HEK293 (cell line): ENCODE data around the gene ARMS2.
A peak's percentile ranks its signal among the peaks of the same experiment; 100 is the strongest.

ENCODE experiments used
- CTCF ChIA-PET: fragments of 350-600 bp; formaldehyde crosslinking; extraction: SDS; loops from one replicate; lab custom pipeline; 2021; ENCODE audit warnings: antibody characterized with exemption; lab: Yijun Ruan, JAX
- POLR2A ChIA-PET: fragments of 300-600 bp; formaldehyde crosslinking; extraction: SDS; loops from one replicate; lab custom pipeline; 2020; ENCODE audit warnings: antibody characterized with exemption, inconsistent platforms; lab: Yijun Ruan, JAX
- H3K27ac ChIP-seq: fragments of 200-500 bp; sonication (Bioruptor generic); 2 replicates; pipeline ENCODE4 v1.5.1; 2014; ENCODE audit warnings: low read depth, low read length, control low read depth, inconsistent platforms; ENCODE audit errors: extremely low read depth
- H3K36me3 ChIP-seq, 2 experiments: fragments of 200-500 bp in 1 of 2; sonication (Bioruptor generic) in 1 of 2; 1 replicate in 1 of 2; 2 replicates in 1 of 2; pipeline ENCODE4 v1.5.1; 2014 to 2017; ENCODE audit warnings: inconsistent platforms in 2 of 2, low read length in 2 of 2; ENCODE audit not compliant: control insufficient read depth in 2 of 2, insufficient read depth in 1 of 2
- H3K4me1 ChIP-seq: fragments of 200-500 bp; sonication (Bioruptor generic); 2 replicates; pipeline ENCODE4 v1.5.1; 2014; ENCODE audit warnings: mild to moderate bottlenecking, low read length, inconsistent platforms; ENCODE audit not compliant: control insufficient read depth, insufficient read depth
- H3K4me3 ChIP-seq: 2 replicates; pipeline ENCODE4 v1.5.1; 2011; ENCODE audit warnings: low read depth, mild to moderate bottlenecking, control low read depth, low read length, moderate library complexity
- H3K9me3 ChIP-seq: fragments of 200-500 bp; sonication (Bioruptor generic); 2 replicates; pipeline ENCODE4 v1.5.1; 2014; ENCODE audit warnings: low read depth, low read length, inconsistent platforms; ENCODE audit not compliant: control insufficient read depth, insufficient read depth
- GLI4 ChIP-seq: fragments of 450-650 bp; formaldehyde crosslinking; IDR thresholded peaks from 2 replicates; pipeline ENCODE4 v1.5.1; 2016; ENCODE audit warnings: missing biosample characterization, missing genetic modification characterization
- KLF8 ChIP-seq: fragments of 450-650 bp; formaldehyde crosslinking; IDR thresholded peaks from 2 replicates; pipeline ENCODE4 v1.5.1; 2016; ENCODE audit warnings: missing biosample characterization, missing genetic modification characterization
- KLF9 ChIP-seq: fragments of 450-650 bp; formaldehyde crosslinking; IDR thresholded peaks from 2 replicates; pipeline ENCODE4 v1.5.1; 2016; ENCODE audit warnings: missing biosample characterization, missing genetic modification characterization, low read depth
- PRDM1 ChIP-seq: fragments of 450-650 bp; formaldehyde crosslinking; IDR thresholded peaks from 2 replicates; pipeline ENCODE4; 2016; ENCODE audit warnings: missing biosample characterization, missing genetic modification characterization
- SCRT1 ChIP-seq: fragments of 450-650 bp; formaldehyde crosslinking; IDR thresholded peaks from 2 replicates; pipeline ENCODE4 v1.5.1; 2016; ENCODE audit warnings: missing biosample characterization, missing genetic modification characterization, borderline replicate concordance
- SP7 ChIP-seq: fragments of 450-650 bp; formaldehyde crosslinking; IDR thresholded peaks from 2 replicates; pipeline ENCODE4 v1.5.1; 2016; ENCODE audit warnings: missing biosample characterization, missing genetic modification characterization
- ZFP41 ChIP-seq: fragments of 450-650 bp; formaldehyde crosslinking; IDR thresholded peaks from 2 replicates; pipeline ENCODE4 v1.5.1; 2016; ENCODE audit warnings: missing biosample characterization, missing genetic modification characterization, borderline replicate concordance
- ZNF140 ChIP-seq: fragments of 450-650 bp; formaldehyde crosslinking; IDR thresholded peaks from 2 replicates; pipeline ENCODE4 v1.5.1; 2016; ENCODE audit warnings: missing biosample characterization, missing genetic modification characterization
- ZNF157 ChIP-seq: fragments of 450-650 bp; formaldehyde crosslinking; IDR thresholded peaks from 2 replicates; pipeline ENCODE4 v1.5.1; 2016; ENCODE audit warnings: missing biosample characterization, missing genetic modification characterization
- ZNF169 ChIP-seq: fragments of 450-650 bp; formaldehyde crosslinking; IDR thresholded peaks from 2 replicates; pipeline ENCODE4 v1.5.1; 2016; ENCODE audit warnings: missing biosample characterization, missing genetic modification characterization
- ZNF184 ChIP-seq: fragments of 450-650 bp; IDR thresholded peaks from 2 replicates; pipeline ENCODE4 v1.5.1; 2018; ENCODE audit warnings: missing biosample characterization, mild to moderate bottlenecking, missing genetic modification characterization
- ZNF302 ChIP-seq: fragments of 450-650 bp; formaldehyde crosslinking; IDR thresholded peaks from 2 replicates; pipeline ENCODE4 v1.5.1; 2016; ENCODE audit warnings: missing biosample characterization, missing genetic modification characterization, low read depth
- ZNF311 ChIP-seq: fragments of 450-650 bp; formaldehyde crosslinking; IDR thresholded peaks from 2 replicates; pipeline ENCODE4 v1.5.1; 2017; ENCODE audit warnings: missing biosample characterization, missing genetic modification characterization, borderline replicate concordance
- ZNF335 ChIP-seq: fragments of 450-650 bp; formaldehyde crosslinking; conservative IDR thresholded peaks from 2 replicates; pipeline ENCODE4 v1.5.1; 2016; ENCODE audit warnings: missing biosample characterization, missing genetic modification characterization
- ZNF341 ChIP-seq: fragments of 450-650 bp; formaldehyde crosslinking; IDR thresholded peaks from 2 replicates; pipeline ENCODE4; 2016; ENCODE audit warnings: low read depth, missing biosample characterization, missing genetic modification characterization
- ZNF354C ChIP-seq: fragments of 450-650 bp; formaldehyde crosslinking; IDR thresholded peaks from 2 replicates; pipeline ENCODE4 v1.5.1; 2016; ENCODE audit warnings: missing biosample characterization, missing genetic modification characterization, low read depth, borderline replicate concordance
- ZNF473 ChIP-seq: fragments of 450-650 bp; formaldehyde crosslinking; IDR thresholded peaks from 2 replicates; pipeline ENCODE4 v1.5.1; 2017; ENCODE audit warnings: missing biosample characterization, missing genetic modification characterization
- ZNF48 ChIP-seq: fragments of 450-650 bp; formaldehyde crosslinking; IDR thresholded peaks from 2 replicates; pipeline ENCODE4 v1.5.1; 2016; ENCODE audit warnings: missing biosample characterization, missing genetic modification characterization
- ZNF501 ChIP-seq: fragments of 450-650 bp; formaldehyde crosslinking; IDR thresholded peaks from 2 replicates; pipeline ENCODE4 v1.5.1; 2016; ENCODE audit warnings: missing biosample characterization, missing genetic modification characterization
- ZNF521 ChIP-seq: fragments of 450-650 bp; formaldehyde crosslinking; IDR thresholded peaks from 2 replicates; pipeline ENCODE4 v1.5.1; 2017; ENCODE audit warnings: missing biosample characterization, mild to moderate bottlenecking, missing genetic modification characterization
- ZNF529 ChIP-seq: fragments of 450-650 bp; formaldehyde crosslinking; IDR thresholded peaks from 2 replicates; pipeline ENCODE4 v1.5.1; 2017; ENCODE audit warnings: missing genetic modification characterization, missing biosample characterization; ENCODE audit not compliant: insufficient replicate concordance
- ZNF530 ChIP-seq: fragments of 450-650 bp; formaldehyde crosslinking; IDR thresholded peaks from 2 replicates; pipeline ENCODE4 v1.5.1; 2016; ENCODE audit warnings: low read depth, missing biosample characterization, missing genetic modification characterization
- ZNF555 ChIP-seq: fragments of 450-650 bp; formaldehyde crosslinking; conservative IDR thresholded peaks from 2 replicates; pipeline ENCODE4 v1.5.1; 2017; ENCODE audit warnings: missing biosample characterization, mild to moderate bottlenecking, missing genetic modification characterization, inconsistent platforms
- ZNF585B ChIP-seq: fragments of 450-650 bp; formaldehyde crosslinking; IDR thresholded peaks from 2 replicates; pipeline ENCODE4 v1.5.1; 2016; ENCODE audit warnings: missing biosample characterization, missing genetic modification characterization
- ZNF610 ChIP-seq: fragments of 450-650 bp; formaldehyde crosslinking; IDR thresholded peaks from 2 replicates; pipeline ENCODE4 v1.5.1; 2016; ENCODE audit warnings: missing biosample characterization, missing genetic modification characterization, borderline replicate concordance
- ZNF626 ChIP-seq: fragments of 450-650 bp; sonication (Bioruptor Pico); formaldehyde crosslinking; IDR thresholded peaks from 2 replicates; pipeline ENCODE4 v1.5.1; 2018; ENCODE audit warnings: missing biosample characterization, missing genetic modification characterization, inconsistent platforms
- ZNF658 ChIP-seq: fragments of 450-650 bp; formaldehyde crosslinking; IDR thresholded peaks from 2 replicates; pipeline ENCODE4; 2016; ENCODE audit warnings: missing biosample characterization, missing genetic modification characterization
- ZNF777 ChIP-seq: fragments of 450-650 bp; formaldehyde crosslinking; IDR thresholded peaks from 2 replicates; pipeline ENCODE4 v1.5.1; 2017; ENCODE audit warnings: missing biosample characterization, missing genetic modification characterization, borderline replicate concordance
- ZNF792 ChIP-seq: fragments of 450-650 bp; formaldehyde crosslinking; IDR thresholded peaks from 2 replicates; pipeline ENCODE4 v1.5.1; 2016; ENCODE audit warnings: missing biosample characterization, missing genetic modification characterization
- ZNF837 ChIP-seq: fragments of 450-650 bp; formaldehyde crosslinking; IDR thresholded peaks from 2 replicates; pipeline ENCODE4 v1.5.1; 2016; ENCODE audit warnings: missing biosample characterization, missing genetic modification characterization
- TF ChIP-seq, protein P1 (sequence below): IDR thresholded peaks from 2 replicates; pipeline ENCODE4 v1.6.1; 2011; ENCODE audit warnings: mild to moderate bottlenecking, low read depth, low read length, borderline replicate concordance
- TF ChIP-seq, protein P2 (sequence below): fragments of 450-650 bp; formaldehyde crosslinking; IDR thresholded peaks from 2 replicates; pipeline ENCODE4 v1.5.1; 2017; ENCODE audit warnings: missing biosample characterization, mild to moderate bottlenecking, missing genetic modification characterization, moderate library complexity
- TF ChIP-seq, protein P3 (sequence below): fragments of 450-650 bp; formaldehyde crosslinking; IDR thresholded peaks from 2 replicates; pipeline ENCODE4 v1.5.1; 2016; ENCODE audit warnings: missing biosample characterization, missing genetic modification characterization
- TF ChIP-seq, protein P4 (sequence below): fragments of 450-650 bp; formaldehyde crosslinking; IDR thresholded peaks from 2 replicates; pipeline ENCODE4 v1.5.1; 2016; ENCODE audit warnings: missing biosample characterization, missing genetic modification characterization

The ARMS2 gene

DNA sequence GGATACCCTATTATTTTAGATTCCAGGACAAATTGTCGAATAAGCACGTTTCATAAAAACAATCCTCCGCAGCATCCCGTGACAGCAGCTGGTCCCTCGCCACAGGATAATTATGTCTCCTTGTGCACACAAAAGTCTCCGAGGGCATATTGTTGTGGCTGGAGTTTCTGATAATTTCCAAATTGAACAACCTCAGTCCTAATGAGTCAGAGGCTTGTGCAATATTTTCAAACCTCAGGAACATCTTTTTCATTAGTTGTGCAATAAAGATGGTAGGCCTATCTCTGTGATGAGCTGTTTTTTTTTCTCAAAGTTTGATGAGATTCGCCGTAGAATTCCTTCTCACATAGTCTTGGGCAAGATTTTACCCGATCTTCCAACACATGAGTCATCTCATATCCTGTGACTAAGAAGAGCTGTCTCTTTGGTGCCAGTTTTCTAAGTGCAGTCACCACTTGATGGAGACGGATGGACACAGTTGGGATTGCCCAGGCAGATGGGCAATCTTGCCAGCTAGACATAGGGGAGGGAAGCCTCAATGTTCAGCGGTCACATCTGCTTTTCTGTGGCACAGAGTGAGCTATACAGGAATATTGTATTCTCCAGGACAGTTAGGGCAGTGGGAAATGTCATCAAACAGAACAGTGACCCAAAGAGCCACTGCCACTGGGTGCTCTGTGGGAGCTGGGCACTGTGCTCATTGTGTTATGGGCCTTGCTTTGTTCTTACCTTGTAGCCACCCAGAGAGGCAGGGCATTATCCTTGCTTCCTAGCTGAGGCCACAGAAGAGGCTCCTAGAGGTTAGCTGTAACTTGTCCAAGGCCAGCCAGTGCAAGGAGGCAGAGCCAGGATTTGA lies 14.7 kb downstream of the ARMS2 start:
- H3K4me3 ChIP-seq: no peak overlapping the region
- POLR2A ChIA-PET: interaction anchor here (1.0 to 1.2 kb wide), 2 partner anchors 10 to 35 kb away, joined by 4 to 5 read pairs; no protein-coding TSS in a partner anchor
- H3K27ac ChIP-seq: no peak overlapping the region
- TF ChIP-seq GLI4 (tag by site-specific recombination) (no peak), ZNF530 (tag by site-specific recombination) (no peak), ZNF555 (tag by site-specific recombination) (no peak), ZNF658 (tag by site-specific recombination) (no peak), KLF8 (tag by site-specific recombination) (no peak), ZNF157 (tag by site-specific recombination) (no peak), ZNF184 (tag by site-specific recombination) (0 out of 2 replicates have a peak, but pooled peaks have one; percentile 42), KLF9 (tag by site-specific recombination) (no peak), SP7 (tag by site-specific recombination) (peak; percentile 47; the same call in 1 of the 2 replicates), ZNF521 (tag by site-specific recombination) (no peak), ZNF626 (tag by site-specific recombination) (no peak), ZNF302 (tag by site-specific recombination) (no peak), ZNF837 (tag by site-specific recombination) (no peak), ZNF341 (tag by site-specific recombination) (no peak), ZNF473 (no peak), ZNF529 (tag by site-specific recombination) (no peak), ZFP41 (tag by site-specific recombination) (no peak), ZNF610 (tag by site-specific recombination) (no peak), ZNF777 (no peak), ZNF501 (tag by site-specific recombination) (no peak), ZNF792 (tag by site-specific recombination) (no peak), ZNF354C (no peak), ZNF169 (no peak), SCRT1 (no peak), ZNF48 (no peak), ZNF335 (tag by site-specific recombination) (peak; percentile 46), ZNF311 (tag by site-specific recombination) (no peak), PRDM1 (tag by site-specific recombination) (0 out of 2 replicates have a peak, but pooled peaks have one; percentile 9), ZNF585B (tag by site-specific recombination) (no peak), ZNF140 (tag by site-specific recombination) (no peak)
- TF ChIP-seq, protein P1, sequence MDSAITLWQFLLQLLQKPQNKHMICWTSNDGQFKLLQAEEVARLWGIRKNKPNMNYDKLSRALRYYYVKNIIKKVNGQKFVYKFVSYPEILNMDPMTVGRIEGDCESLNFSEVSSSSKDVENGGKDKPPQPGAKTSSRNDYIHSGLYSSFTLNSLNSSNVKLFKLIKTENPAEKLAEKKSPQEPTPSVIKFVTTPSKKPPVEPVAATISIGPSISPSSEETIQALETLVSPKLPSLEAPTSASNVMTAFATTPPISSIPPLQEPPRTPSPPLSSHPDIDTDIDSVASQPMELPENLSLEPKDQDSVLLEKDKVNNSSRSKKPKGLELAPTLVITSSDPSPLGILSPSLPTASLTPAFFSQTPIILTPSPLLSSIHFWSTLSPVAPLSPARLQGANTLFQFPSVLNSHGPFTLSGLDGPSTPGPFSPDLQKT: no peak
- TF ChIP-seq, protein P2, sequence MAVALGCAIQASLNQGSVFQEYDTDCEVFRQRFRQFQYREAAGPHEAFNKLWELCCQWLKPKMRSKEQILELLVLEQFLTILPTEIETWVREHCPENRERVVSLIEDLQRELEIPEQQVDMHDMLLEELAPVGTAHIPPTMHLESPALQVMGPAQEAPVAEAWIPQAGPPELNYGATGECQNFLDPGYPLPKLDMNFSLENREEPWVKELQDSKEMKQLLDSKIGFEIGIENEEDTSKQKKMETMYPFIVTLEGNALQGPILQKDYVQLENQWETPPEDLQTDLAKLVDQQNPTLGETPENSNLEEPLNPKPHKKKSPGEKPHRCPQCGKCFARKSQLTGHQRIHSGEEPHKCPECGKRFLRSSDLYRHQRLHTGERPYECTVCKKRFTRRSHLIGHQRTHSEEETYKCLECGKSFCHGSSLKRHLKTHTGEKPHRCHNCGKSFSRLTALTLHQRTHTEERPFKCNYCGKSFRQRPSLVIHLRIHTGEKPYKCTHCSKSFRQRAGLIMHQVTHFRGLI (tag by site-specific recombination): no peak
- TF ChIP-seq, protein P3, sequence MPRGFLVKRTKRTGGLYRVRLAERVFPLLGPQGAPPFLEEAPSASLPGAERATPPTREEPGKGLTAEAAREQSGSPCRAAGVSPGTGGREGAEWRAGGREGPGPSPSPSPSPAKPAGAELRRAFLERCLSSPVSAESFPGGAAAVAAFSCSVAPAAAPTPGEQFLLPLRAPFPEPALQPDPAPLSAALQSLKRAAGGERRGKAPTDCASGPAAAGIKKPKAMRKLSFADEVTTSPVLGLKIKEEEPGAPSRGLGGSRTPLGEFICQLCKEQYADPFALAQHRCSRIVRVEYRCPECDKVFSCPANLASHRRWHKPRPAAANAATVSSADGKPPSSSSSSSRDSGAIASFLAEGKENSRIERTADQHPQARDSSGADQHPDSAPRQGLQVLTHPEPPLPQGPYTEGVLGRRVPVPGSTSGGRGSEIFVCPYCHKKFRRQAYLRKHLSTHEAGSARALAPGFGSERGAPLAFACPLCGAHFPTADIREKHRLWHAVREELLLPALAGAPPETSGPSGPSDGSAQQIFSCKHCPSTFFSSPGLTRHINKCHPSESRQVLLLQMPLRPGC: no peak
- TF ChIP-seq, protein P4, sequence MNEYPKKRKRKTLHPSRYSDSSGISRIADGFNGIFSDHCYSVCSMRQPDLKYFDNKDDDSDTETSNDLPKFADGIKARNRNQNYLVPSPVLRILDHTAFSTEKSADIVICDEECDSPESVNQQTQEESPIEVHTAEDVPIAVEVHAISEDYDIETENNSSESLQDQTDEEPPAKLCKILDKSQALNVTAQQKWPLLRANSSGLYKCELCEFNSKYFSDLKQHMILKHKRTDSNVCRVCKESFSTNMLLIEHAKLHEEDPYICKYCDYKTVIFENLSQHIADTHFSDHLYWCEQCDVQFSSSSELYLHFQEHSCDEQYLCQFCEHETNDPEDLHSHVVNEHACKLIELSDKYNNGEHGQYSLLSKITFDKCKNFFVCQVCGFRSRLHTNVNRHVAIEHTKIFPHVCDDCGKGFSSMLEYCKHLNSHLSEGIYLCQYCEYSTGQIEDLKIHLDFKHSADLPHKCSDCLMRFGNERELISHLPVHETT (tag by site-specific recombination): 0 out of 2 replicates have a peak, but pooled peaks have one; percentile 31

More for the DNA sequence above, 14.7 kb downstream of the ARMS2 start:
- CTCF ChIA-PET: interaction anchor here (0.5 to 1.3 kb wide), 4 partner anchors 18 to 200 kb away, joined by 3 to 6 read pairs (median 4); no protein-coding TSS in a partner anchor
- Histone ChIP-seq H3K4me1 (0 out of 2 replicates have a peak, but pooled peaks cover 2% of the 10 kb centered on the region), H3K36me3 (no peaks in the 10 kb centered on the region), H3K9me3 (no peaks in the 10 kb centered on the region)
